PC-3 (cell line): ENCODE results near the gene CASZ1.

Experiments used
- EZH2 ChIP-seq: fragments of 300-600 bp; sonication (generic); IDR thresholded peaks from one replicate; pipeline ENCODE4 v1.6.1; 2017; ENCODE audit warnings: antibody characterized with exemption, mild to moderate bottlenecking, low read length; ENCODE audit not compliant: unreplicated experiment
- EZH2phosphoT487 ChIP-seq: fragments of 300-600 bp; sonication (generic); IDR thresholded peaks from 2 replicates; pipeline ENCODE4 v1.6.1; 2018; ENCODE audit warnings: mild to moderate bottlenecking, antibody characterized with exemption, low read length, borderline replicate concordance
- TF ChIP-seq, protein P1 (sequence below): fragments of 300-600 bp; sonication (generic); conservative IDR thresholded peaks from 2 replicates; pipeline ENCODE4 v1.5.1; 2017; ENCODE audit warnings: antibody characterized with exemption, low read depth, mild to moderate bottlenecking, low read length

DNA sequence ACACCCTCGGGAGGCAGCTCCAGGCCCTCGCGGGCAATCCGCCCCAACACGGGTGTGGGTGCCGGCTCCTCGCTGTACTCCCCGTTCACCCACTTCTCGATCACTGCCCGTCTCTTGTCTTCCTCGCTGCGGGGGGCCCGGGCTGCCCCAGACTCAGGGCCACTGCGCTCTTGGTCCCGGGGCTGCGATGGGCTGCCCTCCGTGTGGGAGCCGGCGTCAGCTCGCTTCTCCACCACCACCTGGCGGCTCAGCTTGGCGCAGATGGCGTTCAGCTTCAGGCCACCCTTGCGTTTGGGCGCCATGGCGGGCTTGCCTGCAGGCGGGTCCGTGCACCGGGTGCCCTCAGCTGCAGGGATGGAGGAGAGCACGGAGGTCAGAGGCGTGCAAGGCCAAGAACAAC lies 131.2 kb downstream of the CASZ1 start:
- TF ChIP-seq, protein P1, sequence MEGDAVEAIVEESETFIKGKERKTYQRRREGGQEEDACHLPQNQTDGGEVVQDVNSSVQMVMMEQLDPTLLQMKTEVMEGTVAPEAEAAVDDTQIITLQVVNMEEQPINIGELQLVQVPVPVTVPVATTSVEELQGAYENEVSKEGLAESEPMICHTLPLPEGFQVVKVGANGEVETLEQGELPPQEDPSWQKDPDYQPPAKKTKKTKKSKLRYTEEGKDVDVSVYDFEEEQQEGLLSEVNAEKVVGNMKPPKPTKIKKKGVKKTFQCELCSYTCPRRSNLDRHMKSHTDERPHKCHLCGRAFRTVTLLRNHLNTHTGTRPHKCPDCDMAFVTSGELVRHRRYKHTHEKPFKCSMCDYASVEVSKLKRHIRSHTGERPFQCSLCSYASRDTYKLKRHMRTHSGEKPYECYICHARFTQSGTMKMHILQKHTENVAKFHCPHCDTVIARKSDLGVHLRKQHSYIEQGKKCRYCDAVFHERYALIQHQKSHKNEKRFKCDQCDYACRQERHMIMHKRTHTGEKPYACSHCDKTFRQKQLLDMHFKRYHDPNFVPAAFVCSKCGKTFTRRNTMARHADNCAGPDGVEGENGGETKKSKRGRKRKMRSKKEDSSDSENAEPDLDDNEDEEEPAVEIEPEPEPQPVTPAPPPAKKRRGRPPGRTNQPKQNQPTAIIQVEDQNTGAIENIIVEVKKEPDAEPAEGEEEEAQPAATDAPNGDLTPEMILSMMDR: no peak
- TF ChIP-seq EZH2 (no peak), EZH2phosphoT487 (no peak)
